ENCODE data around the gene OR10C1.

GRCh38 chr6:29483186-29483585 lies 44.1 kb downstream of the OR10C1 start:
- TF ChIP-seq YY1 (IDR thresholded peaks at IDR 0.05; ENCODE audit: low read depth) (no peak), EGR1 (IDR thresholded peaks at IDR 0.05) (no peak), RAD21 (IDR thresholded peaks at IDR 0.05; ENCODE audit: low read depth) (no peak), EP300 (IDR thresholded peaks at IDR 0.05; ENCODE audit: borderline replicate concordance) (no peak), REST (IDR thresholded peaks at IDR 0.05; ENCODE audit: low read depth) (no peak), CEBPB (IDR thresholded peaks at IDR 0.05) (no peak), TAF1 (IDR thresholded peaks at IDR 0.05; ENCODE audit: low read depth) (no peak), MAX (IDR thresholded peaks at IDR 0.05) (no peak)
